ENCODE results near the gene KCNQ1.

KCNQ1 gene

DNA sequence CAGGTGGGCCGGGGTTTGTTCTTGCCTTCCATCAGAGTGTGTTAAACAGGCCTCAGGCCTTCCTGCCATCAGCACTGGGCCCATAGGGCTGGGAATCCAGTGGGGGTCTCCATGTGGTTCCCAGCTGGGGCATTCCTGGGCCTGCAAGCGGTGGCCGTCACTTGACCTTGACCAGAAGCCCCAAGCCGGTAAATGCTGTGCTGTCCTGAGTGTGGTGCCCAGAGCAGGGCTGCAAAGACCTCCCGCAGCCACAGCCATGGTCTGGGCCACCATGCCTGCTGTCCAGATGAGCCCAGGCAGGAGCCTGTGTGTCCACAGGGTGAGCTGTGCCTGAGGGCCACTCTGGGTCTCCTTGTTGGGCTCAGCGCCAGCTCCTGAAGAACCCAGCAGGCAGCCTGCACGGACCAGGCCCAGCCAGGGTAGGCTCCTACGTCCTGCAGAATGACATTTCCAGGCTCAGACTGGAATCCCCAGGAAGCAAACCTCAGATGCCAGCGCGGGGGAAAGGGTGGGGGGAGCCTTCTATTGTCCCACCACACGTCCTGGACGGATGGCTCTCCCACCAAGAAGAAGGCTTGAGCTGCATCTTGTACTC is 137.6 kb downstream of the KCNQ1 start:
- TF ChIP-seq Cebpa-rat (IDR thresholded peaks at IDR 0.05) = no peak
- no peaks in the 10 kb centered on the region for H3K9me3 ChIP-seq

GRCh38 chr11:2582946-2583604 is 138.3 kb downstream of the KCNQ1 start:
- peaks cover 39% of the 10 kb centered on the region for H3K4me1 ChIP-seq
- no peaks in the 10 kb centered on the region for H3K36me3 ChIP-seq
- no peak for TF ChIP-seq Cebpa-rat (IDR thresholded peaks at IDR 0.05)
- no peaks in the 10 kb centered on the region for H3K27me3 ChIP-seq
- H4K20me1 ChIP-seq = no peaks in the 10 kb centered on the region
- no peaks in the 10 kb centered on the region for H3K9me3 ChIP-seq
- no peak overlapping the region for H3K9ac ChIP-seq
- peak overlapping the region; percentile 73 for H3K4me2 ChIP-seq
- no peak overlapping the region for H3K4me3 ChIP-seq
- peak overlapping the region; percentile 72 for H3K27ac ChIP-seq

More for the DNA sequence above, 137.6 kb downstream of the KCNQ1 start:
- H3K27me3 ChIP-seq = no peaks in the 10 kb centered on the region
- peak overlapping the region; percentile 73 for H3K4me2 ChIP-seq
- no peak overlapping the region for H3K9ac ChIP-seq
- no peaks in the 10 kb centered on the region for H3K36me3 ChIP-seq
- peak overlapping the region; percentile 72 for H3K27ac ChIP-seq
- H3K4me3 ChIP-seq = no peak overlapping the region
- H4K20me1 ChIP-seq = no peaks in the 10 kb centered on the region
- peaks cover 46% of the 10 kb centered on the region for H3K4me1 ChIP-seq

DNA sequence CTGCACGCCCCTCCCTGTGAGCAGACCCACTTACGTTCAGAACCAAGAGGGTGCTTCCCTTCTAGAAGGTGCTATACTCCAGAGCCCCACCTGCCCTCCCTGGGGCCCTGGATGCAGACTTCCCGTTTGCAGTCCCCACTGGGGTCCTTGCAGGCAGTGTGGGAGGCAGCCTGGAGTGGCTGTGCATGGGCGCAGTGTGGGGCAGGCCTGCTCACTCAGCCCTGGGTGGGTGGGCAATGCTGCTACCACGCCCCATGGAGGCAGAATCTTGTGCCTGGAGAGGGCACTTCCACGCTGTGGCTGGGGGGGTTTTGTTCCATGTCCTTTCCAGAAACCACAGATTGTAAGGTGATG is 138.8 kb downstream of the KCNQ1 start:
- Histone ChIP-seq H3K27me3 (no peaks in the 10 kb centered on the region), H3K4me3 (no peak overlapping the region), H3K4me2 (peak overlapping the region; percentile 73), H3K9ac (no peak overlapping the region), H3K9me3 (no peaks in the 10 kb centered on the region), H3K36me3 (no peaks in the 10 kb centered on the region), H4K20me1 (no peaks in the 10 kb centered on the region), H3K27ac (0 out of 2 replicates have a peak overlapping the region, but pooled peaks have one; percentile 72), H3K4me1 (peaks cover 35% of the 10 kb centered on the region)
- no peak for TF ChIP-seq Cebpa-rat (IDR thresholded peaks at IDR 0.05)

DNA sequence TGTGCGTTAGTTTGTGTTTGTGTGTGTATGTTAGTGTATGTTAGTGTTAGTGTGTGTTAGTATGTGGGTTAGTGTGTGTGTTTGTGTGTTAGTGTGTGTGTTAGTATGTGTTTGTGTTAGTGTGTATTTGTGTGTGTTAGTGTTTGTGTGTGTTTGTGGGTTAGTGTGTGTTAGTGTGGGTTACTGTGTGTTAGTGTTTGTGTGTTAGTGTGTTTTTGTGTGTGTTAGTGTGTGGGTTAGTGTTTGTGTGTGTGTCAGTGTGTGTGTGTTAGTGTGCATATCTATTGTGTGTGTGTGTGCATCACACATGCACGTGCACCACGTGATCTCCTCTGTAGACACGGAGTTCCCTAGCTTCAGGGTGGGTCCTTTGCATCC is 139.6 kb downstream of the KCNQ1 start:
- Histone ChIP-seq H3K27ac (no peak overlapping the region), H3K4me1 (peaks cover 35% of the 10 kb centered on the region), H3K9me3 (no peaks in the 10 kb centered on the region), H3K4me3 (no peak overlapping the region), H3K9ac (no peak overlapping the region), H3K36me3 (no peaks in the 10 kb centered on the region; the same call in 1 of the 2 replicates), H4K20me1 (no peaks in the 10 kb centered on the region), H3K27me3 (no peaks in the 10 kb centered on the region), H3K4me2 (no peak overlapping the region)
- TF ChIP-seq Cebpa-rat (IDR thresholded peaks at IDR 0.05) = no peak

GRCh38 chr11:2584812-2585565 is 140.2 kb downstream of the KCNQ1 start:
- Histone ChIP-seq H3K36me3 (no peaks in the 10 kb centered on the region; the same call in 1 of the 2 replicates), H3K27me3 (no peaks in the 10 kb centered on the region), H4K20me1 (no peaks in the 10 kb centered on the region), H3K4me3 (no peak overlapping the region), H3K9me3 (no peaks in the 10 kb centered on the region), H3K4me2 (no peak overlapping the region), H3K27ac (no peak overlapping the region), H3K9ac (no peak overlapping the region), H3K4me1 (peaks cover 35% of the 10 kb centered on the region)
- TF ChIP-seq Cebpa-rat (IDR thresholded peaks at IDR 0.05) = no peak

- Histone ChIP-seq H3K4me3 (no peak overlapping the region), H3K27ac (no peak overlapping the region), H3K9me3 (no peaks in the 10 kb centered on the region), H3K4me1 (peaks cover 34% of the 10 kb centered on the region), H3K9ac (no peak overlapping the region), H3K36me3 (no peaks in the 10 kb centered on the region; the same call in 1 of the 2 replicates), H4K20me1 (no peaks in the 10 kb centered on the region), H3K27me3 (no peaks in the 10 kb centered on the region), H3K4me2 (no peak overlapping the region)
- TF ChIP-seq Cebpa-rat (IDR thresholded peaks at IDR 0.05) = no peak
Observed at GRCh38 chr11:2585566-2586086, 140.8 kb downstream of the KCNQ1 start.

DNA sequence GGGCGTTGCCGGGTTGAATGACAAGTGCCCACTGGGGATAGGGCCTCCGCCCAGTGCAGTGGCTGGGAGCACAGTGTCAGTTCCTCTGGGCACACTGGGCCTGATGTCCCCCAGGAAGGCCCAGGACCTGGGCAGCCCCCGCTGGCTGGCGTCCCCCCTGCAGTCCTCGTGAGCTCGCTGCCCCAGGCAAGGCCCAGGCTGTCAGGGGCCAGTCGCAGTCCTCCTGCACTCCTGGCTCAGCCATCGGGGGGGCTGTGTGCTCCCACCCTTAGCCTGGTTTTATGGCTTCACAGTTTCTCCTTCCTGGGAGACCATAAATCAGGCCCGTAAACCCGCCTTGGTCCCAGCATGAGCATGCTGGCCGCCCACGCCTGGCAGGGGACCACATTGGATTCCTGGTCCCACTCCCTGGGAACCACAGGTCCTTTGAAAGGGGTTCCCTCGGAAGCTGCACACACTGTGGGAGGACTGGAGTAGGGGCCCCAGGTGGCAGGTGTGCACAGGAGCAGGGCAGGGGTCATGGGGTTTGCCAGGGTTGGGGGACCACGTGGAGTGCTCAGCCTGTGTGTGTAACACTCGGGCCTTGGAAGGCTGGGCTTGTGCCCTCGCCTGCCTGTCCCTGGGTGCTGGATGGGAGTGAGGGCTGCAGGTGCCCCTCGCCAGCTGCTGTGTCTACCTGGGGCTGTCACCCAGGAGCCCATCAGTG is 141.4 kb downstream of the KCNQ1 start:
- TF ChIP-seq Cebpa-rat (IDR thresholded peaks at IDR 0.05) = no peak
- Histone ChIP-seq H3K9me3 (no peaks in the 10 kb centered on the region), H3K4me1 (peaks cover 28% of the 10 kb centered on the region), H4K20me1 (no peaks in the 10 kb centered on the region), H3K4me2 (no peak overlapping the region), H3K36me3 (no peaks in the 10 kb centered on the region; the same call in 1 of the 2 replicates), H3K27me3 (no peaks in the 10 kb centered on the region), H3K4me3 (no peak overlapping the region), H3K9ac (no peak overlapping the region), H3K27ac (no peak overlapping the region)

DNA sequence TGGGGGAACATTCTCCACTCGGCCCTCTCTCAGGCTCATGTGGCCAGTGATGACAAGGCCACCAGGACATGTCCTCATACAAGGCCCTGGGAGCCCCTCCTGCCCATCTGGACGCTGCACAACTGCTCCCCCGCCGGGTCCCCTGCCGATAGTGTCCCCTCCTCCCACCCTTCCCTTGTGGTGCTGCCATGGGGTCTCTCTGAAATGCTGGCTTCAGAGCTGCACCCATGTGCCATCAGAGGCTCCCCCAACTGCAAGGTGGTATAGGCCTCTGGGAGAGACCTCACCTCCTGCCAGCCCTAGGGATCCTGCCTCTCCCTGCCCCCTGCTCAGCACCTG is 142.0 kb downstream of the KCNQ1 start:
- no peak for TF ChIP-seq Cebpa-rat (IDR thresholded peaks at IDR 0.05)
- Histone ChIP-seq H4K20me1 (no peaks in the 10 kb centered on the region), H3K9me3 (no peaks in the 10 kb centered on the region), H3K27me3 (no peaks in the 10 kb centered on the region), H3K9ac (no peak overlapping the region), H3K4me2 (no peak overlapping the region), H3K27ac (no peak overlapping the region), H3K36me3 (no peaks in the 10 kb centered on the region; the same call in 1 of the 2 replicates), H3K4me1 (peaks cover 23% of the 10 kb centered on the region), H3K4me3 (no peak overlapping the region)

DNA sequence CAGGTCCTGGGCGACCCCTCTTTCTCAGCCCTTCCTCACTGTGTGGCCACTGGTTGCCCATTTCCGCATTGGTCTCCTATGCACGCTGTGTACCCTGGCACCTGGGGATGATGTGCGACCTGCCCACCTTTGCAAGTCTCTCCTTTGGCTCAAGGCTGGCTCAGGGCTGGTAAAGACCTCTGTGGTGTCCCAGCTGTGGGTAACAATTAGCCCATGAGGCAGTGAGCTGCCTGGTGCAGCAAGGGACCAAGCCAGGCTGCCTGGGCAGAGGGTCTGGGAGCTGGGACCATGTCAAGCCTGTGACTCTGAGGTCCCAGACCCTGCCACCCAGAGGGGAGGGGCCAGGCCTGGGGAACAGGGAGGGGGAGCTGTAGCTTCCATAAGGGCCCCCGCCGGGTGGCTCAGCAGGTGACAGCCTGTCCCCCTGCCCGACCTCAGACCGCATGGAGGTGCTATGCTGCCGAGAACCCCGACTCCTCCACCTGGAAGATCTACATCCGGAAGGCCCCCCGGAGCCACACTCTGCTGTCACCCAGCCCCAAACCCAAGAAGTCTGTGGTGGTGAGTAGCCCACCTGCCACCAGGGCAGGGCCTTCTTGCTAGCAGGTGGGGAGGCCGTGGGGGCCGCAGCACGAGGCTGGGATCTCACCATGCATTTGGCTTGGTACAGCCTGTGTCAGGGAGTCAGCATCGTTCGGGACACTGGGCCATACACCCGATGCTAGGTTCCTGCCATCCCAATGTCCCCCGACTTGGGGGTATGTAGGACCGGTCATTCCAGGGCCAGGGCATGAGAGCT is 142.5 kb downstream of the KCNQ1 start:
- TF ChIP-seq Cebpa-rat (IDR thresholded peaks at IDR 0.05) = no peak
- no peaks in the 10 kb centered on the region for H3K27me3 ChIP-seq
- H4K20me1 ChIP-seq = no peaks in the 10 kb centered on the region

More for the DNA sequence above, 142.5 kb downstream of the KCNQ1 start:
- Histone ChIP-seq H3K27ac (no peak overlapping the region), H3K36me3 (no peaks in the 10 kb centered on the region; the same call in 1 of the 2 replicates), H3K9ac (no peak overlapping the region), H3K9me3 (no peaks in the 10 kb centered on the region), H3K4me2 (no peak overlapping the region), H3K4me1 (peaks cover 17% of the 10 kb centered on the region), H3K4me3 (no peak overlapping the region)

All from BLaER1 (cell line).